HepG2 (cell line): Measurements from ENCODE around the gene RTL5. TPM values are rescaled to one million over a fixed set of nuclear protein-coding genes. Genes with fewer than 3 reads are reported as not detected.

Source experiments
- ATAC-seq: fragments of 200-7000 bp; cut with Tn5 transposase; 3 replicates; pipeline ENCODE4 v1.9.1; 2020; ENCODE audit warnings: mild to moderate bottlenecking, moderate library complexity
- BruUV-seq: library from RNA; stranded (reverse); fragments of 400-500 nt; replicated peaks from 2 replicates; lab custom pipeline; 2021; lab: Mats Ljungman, UMichigan
- CTCF ChIA-PET: fragments of 300-600 bp; formaldehyde crosslinking; extraction: SDS; loops from one replicate; lab custom pipeline; 2021; ENCODE audit warnings: low total read pairs, inconsistent platforms, low intra/inter-chr PET ratio; lab: Yijun Ruan, JAX
- POLR2A ChIA-PET: fragments of 350-600 bp; sonication (Branson Sonifier 250); formaldehyde crosslinking; loops from one replicate; lab custom pipeline; 2020; ENCODE audit warnings: antibody characterized with exemption, inconsistent platforms; lab: Yijun Ruan, JAX
- DNase-seq: peaks from one replicate; pipeline ENCODE4 v3.0.0-alpha.2; 2015; ENCODE audit warnings: low spot score
- FAIRE-seq: peaks from 3 replicates; lab custom pipeline; 2011; peaks lifted over from hg19 to GRCh38; lab: Jason Lieb, UNC
- H2AFZ ChIP-seq: one replicate; pipeline ENCODE4 v1.6.1; 2011; ENCODE audit warnings: low read length, inconsistent platforms
- H3K27ac ChIP-seq: fragments of 300-600 bp; 3 replicates; pipeline ENCODE4 v1.8.0; 2011; ENCODE audit warnings: mixed run types, mild to moderate bottlenecking, mixed read lengths, low read length, inconsistent platforms; ENCODE audit not compliant: insufficient read depth; ENCODE audit errors: extremely low read length
- H3K27me3 ChIP-seq, 2 experiments: fragments of 200-600 bp in 1 of 2; 2 replicates in 1 of 2; 3 replicates in 1 of 2; pipeline versions ENCODE4 v1.6.0 to v1.8.0; 2011; ENCODE audit warnings: low read length in 2 of 2, mild to moderate bottlenecking in 2 of 2, moderate library complexity in 2 of 2, inconsistent platforms in 1 of 2; ENCODE audit not compliant: insufficient read depth in 2 of 2, control insufficient read depth in 1 of 2
- H3K36me3 ChIP-seq, 2 experiments: fragments of 200-600 bp in 1 of 2; replicated peaks in 1 of 2; 2 replicates in 1 of 2; 3 replicates in 1 of 2; pipeline versions ENCODE4 v1.5.1 to v1.8.0; 2011; ENCODE audit warnings: low read length in 2 of 2, inconsistent platforms in 1 of 2; ENCODE audit not compliant: insufficient read depth in 2 of 2, control insufficient read depth in 1 of 2
- H3K4me1 ChIP-seq: 2 replicates; pipeline ENCODE4 v1.5.1; 2012; ENCODE audit warnings: low read length, inconsistent platforms; ENCODE audit not compliant: insufficient read depth
- H3K4me2 ChIP-seq: 2 replicates; pipeline ENCODE4 v1.6.0; 2011; ENCODE audit warnings: low read depth, low read length, inconsistent platforms
- H3K4me3 ChIP-seq, 3 experiments: fragments of 200-600 bp in 1 of 3; sonication (generic), shearing (Covaris generic) in 1 of 3; replicated peaks in 1 of 3; 2 replicates each; pipeline ENCODE4 v1.5.1; 2011 to 2016; ENCODE audit warnings: low read length in 3 of 3, inconsistent platforms in 2 of 3, low read depth in 2 of 3, mild to moderate bottlenecking in 2 of 3, control low read depth in 1 of 3, mixed read lengths in 1 of 3; ENCODE audit not compliant: insufficient read depth in 1 of 3
- H3K79me2 ChIP-seq: one replicate; pipeline ENCODE4 v1.6.1; 2011; ENCODE audit warnings: low read length, inconsistent platforms; ENCODE audit not compliant: insufficient read depth
- H3K9ac ChIP-seq: 2 replicates; pipeline ENCODE4 v1.6.0; 2011; ENCODE audit warnings: mild to moderate bottlenecking, low read depth, low read length, inconsistent platforms; ENCODE audit not compliant: insufficient read depth
- H3K9me3 ChIP-seq: 2 replicates; pipeline ENCODE4 v1.5.1; 2012; ENCODE audit warnings: mild to moderate bottlenecking, low read length
- H4K20me1 ChIP-seq: 2 replicates; pipeline ENCODE4 v1.6.0; 2011; ENCODE audit warnings: inconsistent platforms, mild to moderate bottlenecking, low read length, moderate library complexity; ENCODE audit not compliant: insufficient read depth
- CREB1 ChIP-seq, 2 experiments: fragments of 450-650 bp in 1 of 2; IDR thresholded peaks; 2 replicates each; pipeline ENCODE4 v1.6.1; 2016 to 2017; ENCODE audit warnings: control low read depth in 1 of 2, mild to moderate bottlenecking in 1 of 2, missing compliant biosample characterization in 1 of 2, missing genetic modification characterization in 1 of 2
- DNMT3B ChIP-seq: conservative IDR thresholded peaks from 2 replicates; pipeline ENCODE4 v1.6.1; 2016; ENCODE audit warnings: missing biosample characterization, control low read depth
- LBX2 ChIP-seq: sonication (generic); formaldehyde crosslinking; IDR thresholded peaks from 2 replicates; pipeline ENCODE4 v1.5.0; 2020; ENCODE audit warnings: missing genetic modification reagents, mild to moderate bottlenecking, borderline replicate concordance
- SP1 ChIP-seq, 2 experiments: fragments of 450-650 bp in 1 of 2; sonication (generic) in 1 of 2; formaldehyde crosslinking in 1 of 2; IDR thresholded peaks; 2 replicates each; pipeline versions ENCODE4 v1.4.0 to v1.6.1; 2016 to 2020; ENCODE audit warnings: missing genetic modification reagents in 1 of 2
- TBP ChIP-seq: sonication (generic); formaldehyde crosslinking; IDR thresholded peaks from 2 replicates; pipeline ENCODE4 v1.5.0; 2020; ENCODE audit warnings: missing genetic modification reagents
- ZFX ChIP-seq: sonication (generic); formaldehyde crosslinking; IDR thresholded peaks from 2 replicates; pipeline ENCODE4 v1.4.0; 2020; ENCODE audit warnings: mild to moderate bottlenecking, low read depth, missing genetic modification reagents, moderate library complexity
- ZNF280D ChIP-seq: sonication (generic); formaldehyde crosslinking; IDR thresholded peaks from 2 replicates; pipeline ENCODE4 v1.5.1; 2020; ENCODE audit warnings: mild to moderate bottlenecking, missing genetic modification reagents
- ZNF629 ChIP-seq: sonication (generic); formaldehyde crosslinking; conservative IDR thresholded peaks from 2 replicates; pipeline ENCODE4 v1.5.0; 2020; ENCODE audit warnings: missing genetic modification reagents
- ZNF646 ChIP-seq: sonication (generic); formaldehyde crosslinking; IDR thresholded peaks from 2 replicates; pipeline ENCODE4 v1.9.0; 2021; ENCODE audit warnings: mild to moderate bottlenecking, missing genetic modification reagents
- WGBS: methylation state at CpG from one replicate; pipeline ENCODE4 v1.1.6; 2017; ENCODE audit warnings: low lambda C conversion rate; 5-methylcytosine and 5-hydroxymethylcytosine counted together
- in situ Hi-C: cut with HindIII; loops from 2 replicates; pipeline ENCODE4 v1.10.0; 2017; ENCODE audit warnings: low pct_unique_long_range_greater_than_20kb; ENCODE audit not compliant: extremely low pct_ligation_motif_present
- intact Hi-C: fragments of 100-400 bp; cut with micrococcal nuclease; formaldehyde crosslinking; loops from one replicate; pipeline ENCODE4 v1.10.0; 2022; ENCODE audit not compliant: unreplicated experiment
- polyA plus RNA-seq, 8 experiments: library from polyadenylated mRNA; depleted of rRNA in 3 of 8; stranded (reverse) in 7 of 8; unstranded in 1 of 8; fragments of >200 nt; fragmentation: Illumina TruSeq in 4 of 8; extraction: Trizol in 4 of 8; gene quantifications; 2 replicates each; pipeline versions ENCODE4 v1.2.1 to v1.2.3, GENCODE V29; 2011 to 2016; ENCODE audit warnings: low read depth in 4 of 8, missing spikeins in 1 of 8, mixed read lengths in 1 of 8; ENCODE audit not compliant: insufficient read depth in 1 of 8
- total RNA-seq, 5 experiments: library from RNA; depleted of rRNA; stranded (reverse); fragments of >200 nt; fragmentation: Illumina TruSeq; extraction: Trizol; gene quantifications; 2 replicates each; pipeline ENCODE4 v1.2.3, GENCODE V29; 2016; ENCODE audit warnings: low read depth in 1 of 5
- TF ChIP-seq, protein P1 (sequence below): sonication (generic); formaldehyde crosslinking; IDR thresholded peaks from 2 replicates; pipeline ENCODE4 v1.4.0; 2020; ENCODE audit warnings: missing genetic modification reagents; ENCODE audit errors: not compliant biosample characterization

Gene RTL5
- total and polyA plus RNA-seq, 2 of the 13 experiments (the other 11 are each of a cell fraction or from before 2014, with no cell fraction given) = not detected

- TF ChIP-seq ZNF646 (CRISPR knock-in tag) = no peak
Observed at GRCh38 chrX:72081605-72082320, 50.0 kb downstream of the RTL5 start (continued).

DNA sequence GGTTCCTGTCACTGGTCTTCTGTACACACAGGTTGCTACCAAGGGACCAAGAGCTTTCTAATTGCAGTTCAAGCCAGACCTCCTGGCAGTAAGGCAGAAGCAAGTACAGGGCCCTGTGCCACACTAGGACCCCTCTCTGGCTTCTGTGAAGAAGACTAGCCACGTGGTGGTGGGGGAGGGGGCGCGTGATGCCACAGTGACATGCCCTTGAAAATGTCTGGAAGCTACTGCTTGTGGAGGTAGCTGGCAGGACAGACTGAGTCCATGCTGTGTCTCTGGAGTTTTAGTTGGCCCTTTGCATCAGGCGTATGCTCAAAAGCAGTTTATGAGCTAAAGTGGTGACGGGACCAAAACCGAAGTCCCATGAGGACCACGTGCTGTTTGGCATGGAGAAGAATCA, 50.9 kb downstream of the RTL5 start:
- H3K27me3 ChIP-seq = peaks cover 0 to 1% of the 10 kb centered on the region in 2 experiments; a peak in 2 of 5 replicates
- 28% methylated on average over 3 of the region's 7 CpGs for WGBS
- FAIRE-seq (no peak), ATAC-seq (no peak), DNase-seq (no peak)
- no peaks in the 10 kb centered on the region for H3K9me3 ChIP-seq
- no peak overlapping the region for H3K27ac ChIP-seq
- no peaks in the 10 kb centered on the region for H3K4me1 ChIP-seq
- ChIA-PET CTCF (no interaction called here), POLR2A (no interaction called here)
- no peak overlapping the region for H3K4me2 ChIP-seq
- no peaks in the 10 kb centered on the region for H3K36me3 ChIP-seq
- H3K79me2 ChIP-seq = no peaks in the 10 kb centered on the region
- in situ Hi-C loops = no loop called here
- intact Hi-C loops = no loop called here
- H2AFZ ChIP-seq = no peak overlapping the region
- H3K4me3 ChIP-seq = no peak overlapping the region
- H4K20me1 ChIP-seq = no peaks in the 10 kb centered on the region
- no TSS peak for BruUV-seq
- H3K9ac ChIP-seq = no peak overlapping the region
- no peak for TF ChIP-seq DNMT3B (CRISPR knock-in tag)
- no peak for TF ChIP-seq ZNF629 (CRISPR knock-in tag)
- TF ChIP-seq, protein P1, sequence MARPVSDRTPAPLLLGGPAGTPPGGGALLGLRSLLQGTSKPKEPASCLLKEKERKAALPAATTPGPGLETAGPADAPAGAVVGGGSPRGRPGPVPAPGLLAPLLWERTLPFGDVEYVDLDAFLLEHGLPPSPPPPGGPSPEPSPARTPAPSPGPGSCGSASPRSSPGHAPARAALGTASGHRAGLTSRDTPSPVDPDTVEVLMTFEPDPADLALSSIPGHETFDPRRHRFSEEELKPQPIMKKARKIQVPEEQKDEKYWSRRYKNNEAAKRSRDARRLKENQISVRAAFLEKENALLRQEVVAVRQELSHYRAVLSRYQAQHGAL (CRISPR knock-in tag) = no peak
- TF ChIP-seq ZNF280D = no peak
- TF ChIP-seq CREB1 (IDR thresholded peaks at IDR 0.05) = no peak
- TF ChIP-seq CREB1 (CRISPR knock-in tag; IDR thresholded peaks at IDR 0.05) = no peak
- TF ChIP-seq LBX2 (CRISPR knock-in tag) = no peak
- TF ChIP-seq TBP (CRISPR knock-in tag) = no peak
- no peak for TF ChIP-seq ZFX
- TF ChIP-seq SP1 (IDR thresholded peaks at IDR 0.05) = no peak
- no peak for TF ChIP-seq SP1 (CRISPR knock-in tag; IDR thresholded peaks at IDR 0.05)
